K562 (cell line): Measurements from ENCODE around the gene PLA2G4F. TPM values are rescaled to one million over a fixed set of nuclear protein-coding genes. Genes with fewer than 3 reads are reported as not detected.

ENCODE experiments used
- ATAC-seq: fragments of 200-7000 bp; cut with Tn5 transposase; 3 replicates; pipeline ENCODE4 v1.9.1; 2020; ENCODE audit warnings: moderate library complexity
- BruUV-seq: library from RNA; stranded (reverse); fragments of 400-500 nt; replicated peaks from 2 replicates; lab custom pipeline; 2021; lab: Mats Ljungman, UMichigan
- CTCF ChIA-PET: fragments of 300-600 bp; formaldehyde crosslinking; extraction: SDS; loops from one replicate; lab custom pipeline; 2021; ENCODE audit warnings: low intra/inter-chr PET ratio; lab: Yijun Ruan, JAX
- POLR2A ChIA-PET: fragments of 300-600, 350-650 bp; sonication (Branson Sonifier 250); formaldehyde crosslinking; extraction: SDS; loops from one replicate; lab custom pipeline; 2021; ENCODE audit warnings: antibody characterized with exemption, inconsistent platforms; lab: Yijun Ruan, JAX
- DNase-seq, 4 experiments: peaks; one replicate each; pipeline versions ENCODE4 v3.0.0 to v3.0.0-alpha.2; 2011 to 2018; ENCODE audit warnings: low spot score in 3 of 4, mixed read lengths in 3 of 4; ENCODE audit errors: extremely low read depth in 1 of 4
- FAIRE-seq: peaks from 2 replicates; lab custom pipeline; 2011; peaks lifted over from hg19 to GRCh38; lab: Jason Lieb, UNC
- H2AFZ ChIP-seq: 2 replicates; pipeline ENCODE4 v1.6.0; 2011; ENCODE audit warnings: low read depth, low read length, control low read depth, inconsistent platforms
- H3K27ac ChIP-seq: fragments of 200-600 bp; 3 replicates; pipeline ENCODE4 v1.8.0; 2011; ENCODE audit warnings: low read depth, mild to moderate bottlenecking, control low read depth, inconsistent platforms, low read length, moderate library complexity, mixed read lengths; ENCODE audit errors: extremely low read depth
- H3K27me3 ChIP-seq, 2 experiments: fragments of 300-600 bp in 1 of 2; 2 replicates in 1 of 2; 3 replicates in 1 of 2; pipeline versions ENCODE4 v1.6.0 to v1.8.0; 2011; ENCODE audit warnings: inconsistent platforms in 2 of 2, low read length in 2 of 2, mild to moderate bottlenecking in 1 of 2, mixed read lengths in 1 of 2, moderate library complexity in 1 of 2; ENCODE audit not compliant: control insufficient read depth in 2 of 2, insufficient read depth in 2 of 2
- H3K36me3 ChIP-seq: fragments of 300-600 bp; 3 replicates; pipeline ENCODE4 v1.8.0; 2011; ENCODE audit warnings: mild to moderate bottlenecking, low read length, inconsistent platforms; ENCODE audit not compliant: control insufficient read depth, insufficient read depth
- H3K4me1 ChIP-seq, 2 experiments: fragments of 200-600 bp in 1 of 2; replicated peaks in 1 of 2; 2 replicates in 1 of 2; 3 replicates in 1 of 2; pipeline versions ENCODE4 v1.5.1 to v1.8.0; 2011; ENCODE audit warnings: inconsistent platforms in 2 of 2, low read length in 2 of 2, mild to moderate bottlenecking in 1 of 2, mixed read lengths in 1 of 2, moderate library complexity in 1 of 2; ENCODE audit not compliant: control insufficient read depth in 2 of 2, insufficient read depth in 2 of 2
- H3K4me2 ChIP-seq: 2 replicates; pipeline ENCODE4 v1.6.1; 2011; ENCODE audit warnings: low read length, control low read depth, inconsistent platforms, mixed read lengths; ENCODE audit not compliant: insufficient read depth
- H3K4me3 ChIP-seq: fragments of 200-600 bp; sonication (generic), shearing (Covaris generic); 2 replicates; pipeline ENCODE4 v1.5.1; 2016; ENCODE audit warnings: control low read depth, inconsistent platforms
- H3K79me2 ChIP-seq: fragments of 200-600 bp; 3 replicates; pipeline ENCODE4 v1.8.0; 2011; ENCODE audit warnings: low read length, inconsistent platforms; ENCODE audit not compliant: control insufficient read depth, insufficient read depth
- H3K9ac ChIP-seq, 2 experiments: 2 replicates each; pipeline versions ENCODE4 v1.6.0 to v1.6.1; 2011; ENCODE audit warnings: low read depth in 2 of 2, low read length in 2 of 2, control low read depth in 1 of 2, inconsistent platforms in 1 of 2, mild to moderate bottlenecking in 1 of 2, mixed read lengths in 1 of 2; ENCODE audit not compliant: insufficient read depth in 1 of 2
- H3K9me1 ChIP-seq: one replicate; pipeline ENCODE4 v1.6.0; 2011; ENCODE audit warnings: inconsistent platforms, mild to moderate bottlenecking, low read length, moderate library complexity; ENCODE audit not compliant: control insufficient read depth, insufficient read depth
- H3K9me3 ChIP-seq: replicated peaks from 2 replicates; pipeline ENCODE4 v1.5.1; 2011; ENCODE audit warnings: low read depth, low read length, inconsistent platforms; ENCODE audit not compliant: control insufficient read depth, insufficient read depth
- H4K20me1 ChIP-seq: replicated peaks from 2 replicates; pipeline ENCODE4 v1.6.1; 2011; ENCODE audit warnings: low read length, inconsistent platforms, mixed read lengths; ENCODE audit not compliant: control insufficient read depth, insufficient read depth
- CUX1 ChIP-seq: fragments of 200-800 bp; sonication (Bioruptor generic); IDR thresholded peaks from 2 replicates; pipeline ENCODE4 v1.6.1; 2016; ENCODE audit warnings: missing genetic modification characterization, missing compliant biosample characterization
- EWSR1 ChIP-seq: fragments of 450-650 bp; IDR thresholded peaks from 2 replicates; pipeline ENCODE4 v1.6.1; 2018; ENCODE audit warnings: borderline replicate concordance, mild to moderate bottlenecking, low read depth, moderate library complexity; ENCODE audit not compliant: partially characterized antibody
- MCM5 ChIP-seq: fragments of 450-650 bp; IDR thresholded peaks from 2 replicates; pipeline ENCODE4 v1.6.1; 2016; ENCODE audit warnings: low read depth
- PRMT5 ChIP-seq: sonication (generic); formaldehyde crosslinking; IDR thresholded peaks from 2 replicates; pipeline ENCODE4 v1.5.0; 2020; ENCODE audit warnings: missing genetic modification reagents
- SREBF2 ChIP-seq: sonication (generic); formaldehyde crosslinking; IDR thresholded peaks from 2 replicates; pipeline ENCODE4 v1.4.0; 2020; ENCODE audit warnings: mild to moderate bottlenecking, missing genetic modification reagents
- TGIF2 ChIP-seq: sonication (generic); formaldehyde crosslinking; IDR thresholded peaks from 2 replicates; pipeline ENCODE4 v1.8.1; 2022; ENCODE audit warnings: mild to moderate bottlenecking, missing genetic modification reagents, moderate library complexity
- YBX1 ChIP-seq: fragments of 450-650 bp; IDR thresholded peaks from 2 replicates; pipeline ENCODE4 v1.7.1; 2016; ENCODE audit warnings: mild to moderate bottlenecking
- ZC3H4 ChIP-seq: sonication (generic); formaldehyde crosslinking; IDR thresholded peaks from 2 replicates; pipeline ENCODE4 v1.9.0; 2021; ENCODE audit warnings: missing genetic modification reagents, borderline replicate concordance
- WGBS: fragments of 100-300 bp; shearing (Covaris generic); methylation state at CpG from one replicate; pipeline ENCODE4 v1.1.6; 2016; ENCODE audit warnings: low coverage, mixed read lengths; ENCODE audit not compliant: insufficient coverage; ENCODE audit errors: missing lambda C conversion rate; 5-methylcytosine and 5-hydroxymethylcytosine counted together
- in situ Hi-C: fragments of 300-500 bp; cut with MboI; formaldehyde crosslinking; loops from 4 replicates; pipeline ENCODE4 v1.15.0; 2018; ENCODE audit warnings: inconsistent platforms, mixed read lengths
- intact Hi-C: fragments of 100-400 bp; cut with micrococcal nuclease; formaldehyde crosslinking; loops from 2 replicates; pipeline ENCODE4 v1.14.2; 2022
- polyA plus RNA-seq, 8 experiments: library from polyadenylated mRNA; depleted of rRNA in 4 of 8; stranded (reverse) in 5 of 8; unstranded in 3 of 8; fragments of >200 nt; fragmentation: Nextera tagmentation in 2 of 8; fragmentation: Illumina TruSeq in 1 of 8; extraction: Ambion mirVana in 2 of 8; extraction: Trizol in 1 of 8; gene quantifications; 2 replicates each; pipeline versions ENCODE4 v1.2.1 to v1.2.3, GENCODE V29; 2011 to 2014; ENCODE audit warnings: inconsistent platforms in 1 of 8, missing spikeins in 1 of 8
- total RNA-seq, 7 experiments: library from RNA; depleted of rRNA in 6 of 7; stranded (reverse); fragments of >200 nt in 6 of 7; fragmentation: Illumina TruSeq in 2 of 7; extraction: Trizol in 2 of 7; gene quantifications; 2 replicates each; pipeline versions ENCODE4 v1.2.1 to v1.2.3, GENCODE V29; 2011 to 2021; ENCODE audit warnings: low replicate concordance in 1 of 7

Gene PLA2G4F
- total and polyA plus RNA-seq, 9 of the 15 experiments (the other 6 are each of a cell fraction or from before 2014, with no cell fraction given), result 0.02 TPM; not detected in 8

- intact Hi-C loops (loop anchor here (5.0 kb wide), 2 partner anchors 57 to 248 kb away; no protein-coding TSS in a partner anchor), in situ Hi-C loops (loop anchor here (5.0 kb wide), 1 partner anchor 72 kb away; no protein-coding TSS in a partner anchor)
- BruUV-seq, result no TSS peak
- no peak for TF ChIP-seq MCM5
- no peak for TF ChIP-seq ZC3H4 (CRISPR knock-in tag)
- TF ChIP-seq YBX1, result no peak
- no peak for TF ChIP-seq EWSR1
- no peak for TF ChIP-seq CUX1 (CRISPR knock-in tag)
- no peak for TF ChIP-seq PRMT5 (CRISPR knock-in tag)
- no peak for TF ChIP-seq TGIF2
- TF ChIP-seq SREBF2 (CRISPR knock-in tag), result no peak
- ATAC-seq (no peak), FAIRE-seq (no peak), DNase-seq (no peak)
- Histone ChIP-seq H3K4me1 (peaks cover 5 to 7% of the 10 kb centered on the region in 2 experiments; a peak in 3 of 5 replicates), H3K27me3 (peaks cover 12 to 48% of the 10 kb centered on the region in 2 experiments; a peak in 4 of 5 replicates), H2AFZ (no peak overlapping the region), H3K27ac (no peak overlapping the region), H3K36me3 (no peaks in the 10 kb centered on the region), H3K9ac (no peak overlapping the region; a peak in 1 of 4 replicates), H3K4me3 (no peak overlapping the region), H3K9me3 (no peaks in the 10 kb centered on the region), H4K20me1 (no peaks in the 10 kb centered on the region), H3K79me2 (no peaks in the 10 kb centered on the region), H3K9me1 (no peaks in the 10 kb centered on the region), H3K4me2 (no peak overlapping the region)
- ChIA-PET CTCF (no interaction called here), POLR2A (no interaction called here)
- WGBS, result 4% methylated on average over 6 of the region's 6 CpGs
These were observed 16.8 kb downstream of the PLA2G4F start for GRCh38 chr15:42139596-42139995.
